GM12865 (cell line): ENCODE data around the gene PLXNA2.

ENCODE experiments used
- DNase-seq: peaks from one replicate; pipeline ENCODE4 v3.0.0; 2010; ENCODE audit warnings: low read depth
- H3K4me3 ChIP-seq: 2 replicates; pipeline ENCODE4 v1.5.1; 2011; ENCODE audit warnings: mild to moderate bottlenecking, low read depth, low read length, control low read depth
- CTCF ChIP-seq: IDR thresholded peaks from 2 replicates; pipeline ENCODE4 v1.5.1; 2011; ENCODE audit warnings: low read length, control low read depth, low read depth, inconsistent platforms; ENCODE audit not compliant: insufficient read depth; ENCODE audit errors: missing control alignments

Gene PLXNA2

GRCh38 chr1:208219659-208220282 lies 24.4 kb downstream of the PLXNA2 start:
- no peak for DNase-seq
- no peak overlapping the region for H3K4me3 ChIP-seq

GRCh38 chr1:208219098-208219658 lies 25.0 kb downstream of the PLXNA2 start:
- no peak for DNase-seq
- H3K4me3 ChIP-seq = no peak overlapping the region
- TF ChIP-seq CTCF = no peak

More at GRCh38 chr1:208219659-208220282, 24.4 kb downstream of the PLXNA2 start:
- no peak for TF ChIP-seq CTCF

- H3K4me3 ChIP-seq = no peak overlapping the region
- no peak for TF ChIP-seq CTCF
- DNase-seq = no peak
Observed at GRCh38 chr1:208218237-208219097, 25.7 kb downstream of the PLXNA2 start.

- H3K4me3 ChIP-seq = no peak overlapping the region
- no peak for TF ChIP-seq CTCF
- DNase-seq = no peak
Observed at GRCh38 chr1:208217781-208218180, 26.4 kb downstream of the PLXNA2 start.

- no peak for TF ChIP-seq CTCF
- no peak for DNase-seq
Observed at GRCh38 chr1:208216806-208217205, 27.4 kb downstream of the PLXNA2 start.

GRCh38 chr1:208216062-208216461 lies 28.1 kb downstream of the PLXNA2 start:
- no peak for DNase-seq
- TF ChIP-seq CTCF = no peak
- H3K4me3 ChIP-seq = no peak overlapping the region

More at GRCh38 chr1:208216806-208217205, 27.4 kb downstream of the PLXNA2 start:
- H3K4me3 ChIP-seq = no peak overlapping the region
